ENCODE measurements around the gene ITPR2.

- TF ChIP-seq CTCF (IDR thresholded peaks at IDR 0.05; ENCODE audit: low read depth, low read length, missing input control) (no peak), ZBTB33 (IDR thresholded peaks at IDR 0.05) (no peak)
Observed at GRCh38 chr12:26467351-26467750, 365.6 kb downstream of the ITPR2 start.
